ENCODE results near the gene PTH2. TPM values are rescaled to one million over a fixed set of nuclear protein-coding genes. Genes with fewer than 3 reads are reported as not detected.

PTH2 gene
- total and polyA plus RNA-seq, 10 of the 15 experiments (the other 5 are each of a cell fraction or from before 2014, with no cell fraction given) = not detected

DNA sequence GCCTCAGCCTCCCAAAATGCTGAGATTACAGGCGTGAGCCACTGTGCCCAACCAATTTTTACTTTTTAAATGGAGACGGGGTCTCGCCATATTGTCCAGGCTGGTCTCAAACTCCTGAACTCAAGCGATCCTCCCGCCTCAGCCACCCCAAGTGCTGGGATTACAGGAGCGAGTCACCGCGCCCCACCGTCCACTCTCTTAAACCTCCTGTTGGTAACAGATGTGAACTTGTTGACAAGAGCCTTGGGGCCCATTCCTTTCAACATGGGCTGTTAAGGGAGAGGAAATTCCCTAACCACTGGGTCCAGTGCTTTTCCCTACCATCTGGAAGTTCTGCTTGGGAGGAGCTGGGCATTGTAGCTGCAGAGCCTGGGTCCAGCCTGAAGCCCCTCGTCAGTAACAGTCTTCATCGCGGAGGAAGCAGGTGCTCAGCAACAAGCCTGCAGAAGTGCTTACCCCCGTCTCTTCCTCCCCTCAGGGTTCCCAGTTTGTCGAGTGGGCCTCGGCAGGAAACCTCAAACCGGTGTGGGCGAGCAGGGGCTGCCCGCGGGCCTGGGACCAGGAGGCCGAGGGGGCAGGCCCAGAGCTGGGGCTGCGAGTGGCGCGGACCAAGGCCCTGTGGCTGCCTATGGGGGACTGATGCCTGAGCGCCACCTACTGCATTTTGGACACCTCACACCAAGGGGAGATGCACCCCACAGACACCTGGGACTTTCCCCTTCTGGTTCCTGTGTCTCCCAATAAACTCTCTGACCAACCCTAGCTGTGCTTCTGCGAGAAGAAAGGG, 46.8 kb upstream of the PTH2 start (continued):
- TF ChIP-seq, protein P1, sequence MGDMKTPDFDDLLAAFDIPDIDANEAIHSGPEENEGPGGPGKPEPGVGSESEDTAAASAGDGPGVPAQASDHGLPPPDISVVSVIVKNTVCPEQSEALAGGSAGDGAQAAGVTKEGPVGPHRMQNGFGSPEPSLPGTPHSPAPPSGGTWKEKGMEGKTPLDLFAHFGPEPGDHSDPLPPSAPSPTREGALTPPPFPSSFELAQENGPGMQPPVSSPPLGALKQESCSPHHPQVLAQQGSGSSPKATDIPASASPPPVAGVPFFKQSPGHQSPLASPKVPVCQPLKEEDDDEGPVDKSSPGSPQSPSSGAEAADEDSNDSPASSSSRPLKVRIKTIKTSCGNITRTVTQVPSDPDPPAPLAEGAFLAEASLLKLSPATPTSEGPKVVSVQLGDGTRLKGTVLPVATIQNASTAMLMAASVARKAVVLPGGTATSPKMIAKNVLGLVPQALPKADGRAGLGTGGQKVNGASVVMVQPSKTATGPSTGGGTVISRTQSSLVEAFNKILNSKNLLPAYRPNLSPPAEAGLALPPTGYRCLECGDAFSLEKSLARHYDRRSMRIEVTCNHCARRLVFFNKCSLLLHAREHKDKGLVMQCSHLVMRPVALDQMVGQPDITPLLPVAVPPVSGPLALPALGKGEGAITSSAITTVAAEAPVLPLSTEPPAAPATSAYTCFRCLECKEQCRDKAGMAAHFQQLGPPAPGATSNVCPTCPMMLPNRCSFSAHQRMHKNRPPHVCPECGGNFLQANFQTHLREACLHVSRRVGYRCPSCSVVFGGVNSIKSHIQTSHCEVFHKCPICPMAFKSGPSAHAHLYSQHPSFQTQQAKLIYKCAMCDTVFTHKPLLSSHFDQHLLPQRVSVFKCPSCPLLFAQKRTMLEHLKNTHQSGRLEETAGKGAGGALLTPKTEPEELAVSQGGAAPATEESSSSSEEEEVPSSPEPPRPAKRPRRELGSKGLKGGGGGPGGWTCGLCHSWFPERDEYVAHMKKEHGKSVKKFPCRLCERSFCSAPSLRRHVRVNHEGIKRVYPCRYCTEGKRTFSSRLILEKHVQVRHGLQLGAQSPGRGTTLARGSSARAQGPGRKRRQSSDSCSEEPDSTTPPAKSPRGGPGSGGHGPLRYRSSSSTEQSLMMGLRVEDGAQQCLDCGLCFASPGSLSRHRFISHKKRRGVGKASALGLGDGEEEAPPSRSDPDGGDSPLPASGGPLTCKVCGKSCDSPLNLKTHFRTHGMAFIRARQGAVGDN (IDR thresholded peaks at IDR 0.05) = peak; percentile 64
- TF ChIP-seq HDAC2 (IDR thresholded peaks at IDR 0.05) (no peak), WRNIP1 (IDR thresholded peaks at IDR 0.05; ENCODE audit: borderline replicate concordance, low read depth, low read length) (no peak), SMAD5 (IDR thresholded peaks at IDR 0.05; ENCODE audit: low read depth) (no peak), RB1 (IDR thresholded peaks at IDR 0.05; ENCODE audit: borderline replicate concordance) (peak; percentile 51; the same call in 1 of the 2 replicates), FOXK2 (IDR thresholded peaks at IDR 0.05) (no peak), GABPA (IDR thresholded peaks at IDR 0.05; ENCODE audit: low read depth) (no peak), CBFB (IDR thresholded peaks at IDR 0.05; ENCODE audit: low read depth) (peak; percentile 64; the same call in 1 of the 2 replicates)
- TF ChIP-seq, protein P2, sequence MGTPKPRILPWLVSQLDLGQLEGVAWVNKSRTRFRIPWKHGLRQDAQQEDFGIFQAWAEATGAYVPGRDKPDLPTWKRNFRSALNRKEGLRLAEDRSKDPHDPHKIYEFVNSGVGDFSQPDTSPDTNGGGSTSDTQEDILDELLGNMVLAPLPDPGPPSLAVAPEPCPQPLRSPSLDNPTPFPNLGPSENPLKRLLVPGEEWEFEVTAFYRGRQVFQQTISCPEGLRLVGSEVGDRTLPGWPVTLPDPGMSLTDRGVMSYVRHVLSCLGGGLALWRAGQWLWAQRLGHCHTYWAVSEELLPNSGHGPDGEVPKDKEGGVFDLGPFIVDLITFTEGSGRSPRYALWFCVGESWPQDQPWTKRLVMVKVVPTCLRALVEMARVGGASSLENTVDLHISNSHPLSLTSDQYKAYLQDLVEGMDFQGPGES (IDR thresholded peaks at IDR 0.05) = no peak
- TF ChIP-seq, protein P3, sequence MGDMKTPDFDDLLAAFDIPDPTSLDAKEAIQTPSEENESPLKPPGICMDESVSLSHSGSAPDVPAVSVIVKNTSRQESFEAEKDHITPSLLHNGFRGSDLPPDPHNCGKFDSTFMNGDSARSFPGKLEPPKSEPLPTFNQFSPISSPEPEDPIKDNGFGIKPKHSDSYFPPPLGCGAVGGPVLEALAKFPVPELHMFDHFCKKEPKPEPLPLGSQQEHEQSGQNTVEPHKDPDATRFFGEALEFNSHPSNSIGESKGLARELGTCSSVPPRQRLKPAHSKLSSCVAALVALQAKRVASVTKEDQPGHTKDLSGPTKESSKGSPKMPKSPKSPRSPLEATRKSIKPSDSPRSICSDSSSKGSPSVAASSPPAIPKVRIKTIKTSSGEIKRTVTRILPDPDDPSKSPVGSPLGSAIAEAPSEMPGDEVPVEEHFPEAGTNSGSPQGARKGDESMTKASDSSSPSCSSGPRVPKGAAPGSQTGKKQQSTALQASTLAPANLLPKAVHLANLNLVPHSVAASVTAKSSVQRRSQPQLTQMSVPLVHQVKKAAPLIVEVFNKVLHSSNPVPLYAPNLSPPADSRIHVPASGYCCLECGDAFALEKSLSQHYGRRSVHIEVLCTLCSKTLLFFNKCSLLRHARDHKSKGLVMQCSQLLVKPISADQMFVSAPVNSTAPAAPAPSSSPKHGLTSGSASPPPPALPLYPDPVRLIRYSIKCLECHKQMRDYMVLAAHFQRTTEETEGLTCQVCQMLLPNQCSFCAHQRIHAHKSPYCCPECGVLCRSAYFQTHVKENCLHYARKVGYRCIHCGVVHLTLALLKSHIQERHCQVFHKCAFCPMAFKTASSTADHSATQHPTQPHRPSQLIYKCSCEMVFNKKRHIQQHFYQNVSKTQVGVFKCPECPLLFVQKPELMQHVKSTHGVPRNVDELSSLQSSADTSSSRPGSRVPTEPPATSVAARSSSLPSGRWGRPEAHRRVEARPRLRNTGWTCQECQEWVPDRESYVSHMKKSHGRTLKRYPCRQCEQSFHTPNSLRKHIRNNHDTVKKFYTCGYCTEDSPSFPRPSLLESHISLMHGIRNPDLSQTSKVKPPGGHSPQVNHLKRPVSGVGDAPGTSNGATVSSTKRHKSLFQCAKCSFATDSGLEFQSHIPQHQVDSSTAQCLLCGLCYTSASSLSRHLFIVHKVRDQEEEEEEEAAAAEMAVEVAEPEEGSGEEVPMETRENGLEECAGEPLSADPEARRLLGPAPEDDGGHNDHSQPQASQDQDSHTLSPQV (IDR thresholded peaks at IDR 0.05) = peak; percentile 75; the same call in 1 of the 2 replicates
- TF ChIP-seq, protein P4, sequence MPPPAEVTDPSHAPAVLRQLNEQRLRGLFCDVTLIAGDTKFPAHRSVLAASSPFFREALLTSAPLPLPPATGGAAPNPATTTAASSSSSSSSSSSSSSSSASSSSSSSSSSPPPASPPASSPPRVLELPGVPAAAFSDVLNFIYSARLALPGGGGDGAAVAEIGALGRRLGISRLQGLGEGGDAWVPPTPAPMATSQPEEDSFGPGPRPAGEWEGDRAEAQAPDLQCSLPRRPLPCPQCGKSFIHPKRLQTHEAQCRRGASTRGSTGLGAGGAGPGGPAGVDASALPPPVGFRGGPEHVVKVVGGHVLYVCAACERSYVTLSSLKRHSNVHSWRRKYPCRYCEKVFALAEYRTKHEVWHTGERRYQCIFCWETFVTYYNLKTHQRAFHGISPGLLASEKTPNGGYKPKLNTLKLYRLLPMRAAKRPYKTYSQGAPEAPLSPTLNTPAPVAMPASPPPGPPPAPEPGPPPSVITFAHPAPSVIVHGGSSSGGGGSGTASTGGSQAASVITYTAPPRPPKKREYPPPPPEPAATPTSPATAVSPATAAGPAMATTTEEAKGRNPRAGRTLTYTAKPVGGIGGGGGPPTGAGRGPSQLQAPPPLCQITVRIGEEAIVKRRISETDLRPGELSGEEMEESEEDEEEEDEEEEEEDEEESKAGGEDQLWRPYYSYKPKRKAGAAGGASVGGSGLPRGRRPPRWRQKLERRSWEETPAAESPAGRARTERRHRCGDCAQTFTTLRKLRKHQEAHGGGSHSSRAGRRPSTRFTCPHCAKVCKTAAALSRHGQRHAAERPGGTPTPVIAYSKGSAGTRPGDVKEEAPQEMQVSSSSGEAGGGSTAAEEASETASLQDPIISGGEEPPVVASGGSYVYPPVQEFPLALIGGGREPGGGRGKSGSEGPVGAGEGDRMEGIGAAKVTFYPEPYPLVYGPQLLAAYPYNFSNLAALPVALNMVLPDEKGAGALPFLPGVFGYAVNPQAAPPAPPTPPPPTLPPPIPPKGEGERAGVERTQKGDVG (CRISPR knock-in tag; IDR thresholded peaks at IDR 0.05) = no peak
- TF ChIP-seq, protein P5, sequence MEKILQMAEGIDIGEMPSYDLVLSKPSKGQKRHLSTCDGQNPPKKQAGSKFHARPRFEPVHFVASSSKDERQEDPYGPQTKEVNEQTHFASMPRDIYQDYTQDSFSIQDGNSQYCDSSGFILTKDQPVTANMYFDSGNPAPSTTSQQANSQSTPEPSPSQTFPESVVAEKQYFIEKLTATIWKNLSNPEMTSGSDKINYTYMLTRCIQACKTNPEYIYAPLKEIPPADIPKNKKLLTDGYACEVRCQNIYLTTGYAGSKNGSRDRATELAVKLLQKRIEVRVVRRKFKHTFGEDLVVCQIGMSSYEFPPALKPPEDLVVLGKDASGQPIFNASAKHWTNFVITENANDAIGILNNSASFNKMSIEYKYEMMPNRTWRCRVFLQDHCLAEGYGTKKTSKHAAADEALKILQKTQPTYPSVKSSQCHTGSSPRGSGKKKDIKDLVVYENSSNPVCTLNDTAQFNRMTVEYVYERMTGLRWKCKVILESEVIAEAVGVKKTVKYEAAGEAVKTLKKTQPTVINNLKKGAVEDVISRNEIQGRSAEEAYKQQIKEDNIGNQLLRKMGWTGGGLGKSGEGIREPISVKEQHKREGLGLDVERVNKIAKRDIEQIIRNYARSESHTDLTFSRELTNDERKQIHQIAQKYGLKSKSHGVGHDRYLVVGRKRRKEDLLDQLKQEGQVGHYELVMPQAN (conservative IDR thresholded peaks at IDR 0.05) = no peak

All from GM12878 (cell line).